HEK293 (cell line): Measurements from ENCODE around the gene L3MBTL1.

ENCODE experiments used
- CTCF ChIA-PET: fragments of 350-600 bp; formaldehyde crosslinking; extraction: SDS; loops from one replicate; lab custom pipeline; 2021; ENCODE audit warnings: antibody characterized with exemption; lab: Yijun Ruan, JAX
- POLR2A ChIA-PET: fragments of 300-600 bp; formaldehyde crosslinking; extraction: SDS; loops from one replicate; lab custom pipeline; 2020; ENCODE audit warnings: antibody characterized with exemption, inconsistent platforms; lab: Yijun Ruan, JAX
- H3K27ac ChIP-seq: fragments of 200-500 bp; sonication (Bioruptor generic); 2 replicates; pipeline ENCODE4 v1.5.1; 2014; ENCODE audit warnings: low read depth, low read length, control low read depth, inconsistent platforms; ENCODE audit errors: extremely low read depth
- H3K36me3 ChIP-seq, 2 experiments: fragments of 200-500 bp in 1 of 2; sonication (Bioruptor generic) in 1 of 2; 1 replicate in 1 of 2; 2 replicates in 1 of 2; pipeline ENCODE4 v1.5.1; 2014 to 2017; ENCODE audit warnings: inconsistent platforms in 2 of 2, low read length in 2 of 2; ENCODE audit not compliant: control insufficient read depth in 2 of 2, insufficient read depth in 1 of 2
- H3K4me1 ChIP-seq: fragments of 200-500 bp; sonication (Bioruptor generic); 2 replicates; pipeline ENCODE4 v1.5.1; 2014; ENCODE audit warnings: mild to moderate bottlenecking, low read length, inconsistent platforms; ENCODE audit not compliant: control insufficient read depth, insufficient read depth
- H3K4me3 ChIP-seq: 2 replicates; pipeline ENCODE4 v1.5.1; 2011; ENCODE audit warnings: low read depth, mild to moderate bottlenecking, control low read depth, low read length, moderate library complexity
- H3K9me3 ChIP-seq: fragments of 200-500 bp; sonication (Bioruptor generic); 2 replicates; pipeline ENCODE4 v1.5.1; 2014; ENCODE audit warnings: low read depth, low read length, inconsistent platforms; ENCODE audit not compliant: control insufficient read depth, insufficient read depth
- BCL11A ChIP-seq: fragments of 450-650 bp; formaldehyde crosslinking; IDR thresholded peaks from 2 replicates; pipeline ENCODE4 v1.5.1; 2016; ENCODE audit warnings: low read depth, missing biosample characterization, missing genetic modification characterization
- PRDM10 ChIP-seq: fragments of 450-650 bp; formaldehyde crosslinking; IDR thresholded peaks from 2 replicates; pipeline ENCODE4 v1.5.1; 2016; ENCODE audit warnings: missing biosample characterization, missing genetic modification characterization
- ZBTB6 ChIP-seq: fragments of 450-650 bp; formaldehyde crosslinking; IDR thresholded peaks from 2 replicates; pipeline ENCODE4 v1.5.1; 2017; ENCODE audit warnings: missing biosample characterization, missing genetic modification characterization
- ZNF223 ChIP-seq: fragments of 450-650 bp; formaldehyde crosslinking; IDR thresholded peaks from 2 replicates; pipeline ENCODE4 v1.5.1; 2016; ENCODE audit warnings: missing biosample characterization, missing genetic modification characterization
- ZNF280C ChIP-seq: fragments of 450-650 bp; formaldehyde crosslinking; IDR thresholded peaks from 2 replicates; pipeline ENCODE4 v1.5.1; 2016; ENCODE audit warnings: missing biosample characterization, missing genetic modification characterization
- ZNF302 ChIP-seq: fragments of 450-650 bp; formaldehyde crosslinking; IDR thresholded peaks from 2 replicates; pipeline ENCODE4 v1.5.1; 2016; ENCODE audit warnings: missing biosample characterization, missing genetic modification characterization, low read depth
- ZNF391 ChIP-seq: fragments of 450-650 bp; formaldehyde crosslinking; IDR thresholded peaks from 2 replicates; pipeline ENCODE4 v1.5.1; 2016; ENCODE audit warnings: low read depth, missing biosample characterization, missing genetic modification characterization, borderline replicate concordance
- ZNF549 ChIP-seq: fragments of 450-650 bp; IDR thresholded peaks from 2 replicates; pipeline ENCODE4 v1.5.1; 2018; ENCODE audit warnings: missing biosample characterization, missing genetic modification characterization, mild to moderate bottlenecking, inconsistent platforms, moderate library complexity
- ZNF664 ChIP-seq: fragments of 450-650 bp; formaldehyde crosslinking; IDR thresholded peaks from 2 replicates; pipeline ENCODE4 v1.5.1; 2016; ENCODE audit warnings: missing biosample characterization, missing genetic modification characterization
- ZNF76 ChIP-seq: fragments of 450-650 bp; formaldehyde crosslinking; IDR thresholded peaks from 2 replicates; pipeline ENCODE4; 2016; ENCODE audit warnings: low read depth, missing biosample characterization, missing genetic modification characterization, borderline replicate concordance
- ZNF791 ChIP-seq: fragments of 450-650 bp; formaldehyde crosslinking; IDR thresholded peaks from 2 replicates; pipeline ENCODE4 v1.5.1; 2016; ENCODE audit warnings: missing biosample characterization, missing genetic modification characterization
- TF ChIP-seq, protein P1 (sequence below): fragments of 450-650 bp; formaldehyde crosslinking; IDR thresholded peaks from 2 replicates; pipeline ENCODE4 v1.5.1; 2017; ENCODE audit warnings: missing biosample characterization, missing genetic modification characterization

The L3MBTL1 gene

DNA sequence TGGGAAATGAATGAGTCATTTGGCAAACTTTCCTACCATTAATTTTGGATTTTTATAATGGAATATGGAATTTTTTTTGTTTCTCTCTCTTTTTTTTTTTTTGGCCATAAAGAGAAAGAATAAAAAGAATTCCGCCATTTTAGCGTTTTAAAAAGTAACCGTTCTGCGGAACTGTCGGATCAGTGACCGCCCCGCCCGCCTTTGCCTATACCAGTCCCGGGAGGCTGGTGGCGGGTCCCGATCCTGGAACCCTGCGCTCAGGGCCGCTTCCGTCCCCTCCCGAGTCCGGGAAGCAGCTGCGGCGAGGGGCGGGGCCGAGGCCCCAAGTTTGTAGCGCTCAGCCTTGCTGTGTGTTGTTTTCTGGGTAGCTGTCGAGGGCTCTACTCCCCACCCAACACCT lies 609 bp downstream of the L3MBTL1 start (continued):
- no peak for TF ChIP-seq ZBTB6 (tag by site-specific recombination)
- no peak for TF ChIP-seq ZNF391
- no peak for TF ChIP-seq ZNF223 (tag by site-specific recombination)

GRCh38 chr20:43508604-43509040 lies 1.1 kb downstream of the L3MBTL1 start:
- ChIA-PET CTCF (interaction anchor here (0.8 kb wide), 1 partner anchor 59 kb away, joined by 4 read pairs; no protein-coding TSS in a partner anchor), POLR2A (no interaction called here)
- H3K4me3 ChIP-seq: no peak overlapping the region

DNA sequence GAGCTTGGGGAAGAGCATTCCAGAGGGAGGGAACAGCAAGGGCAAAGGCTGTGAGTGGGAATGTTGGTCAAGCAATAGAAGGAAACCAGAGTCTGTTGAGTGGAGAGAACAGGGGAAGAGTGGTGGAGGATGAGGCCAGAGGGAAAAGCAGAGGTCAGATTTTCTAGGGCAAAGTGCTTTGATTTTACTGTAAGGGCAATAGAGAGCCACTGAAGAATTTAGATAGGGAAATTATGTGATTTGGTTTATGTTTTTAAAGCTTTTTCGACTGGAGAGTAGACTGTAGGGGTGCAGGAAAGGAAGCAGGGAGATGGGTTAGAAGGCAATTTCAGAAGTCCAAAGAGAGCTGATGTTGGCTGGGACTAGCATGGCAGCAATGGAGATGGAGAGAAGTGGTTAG lies 4.4 kb downstream of the L3MBTL1 start:
- peaks cover 0 to 11% of the 10 kb centered on the region in 2 experiments; a peak in 1 of 3 replicates for H3K36me3 ChIP-seq
- H3K4me3 ChIP-seq: no peak overlapping the region
- H3K4me1 ChIP-seq: peaks cover 6% of the 10 kb centered on the region; the same call in 1 of the 2 replicates
- POLR2A ChIA-PET: no interaction called here
- CTCF ChIA-PET: no interaction called here
- TF ChIP-seq BCL11A (tag by site-specific recombination) (no peak), ZNF280C (no peak), ZNF549 (tag by site-specific recombination) (no peak), ZNF791 (tag by site-specific recombination) (no peak)
- TF ChIP-seq, all 188 proteins: peak for 0
- no peaks in the 10 kb centered on the region for H3K9me3 ChIP-seq
- no peak overlapping the region for H3K27ac ChIP-seq

More at GRCh38 chr20:43508604-43509040, 1.1 kb downstream of the L3MBTL1 start:
- TF ChIP-seq ZNF76 (tag by site-specific recombination) (no peak), ZNF302 (no peak), PRDM10 (tag by site-specific recombination) (peak; percentile 66), ZNF664 (tag by site-specific recombination) (peak; percentile 89)
- TF ChIP-seq, protein P1, sequence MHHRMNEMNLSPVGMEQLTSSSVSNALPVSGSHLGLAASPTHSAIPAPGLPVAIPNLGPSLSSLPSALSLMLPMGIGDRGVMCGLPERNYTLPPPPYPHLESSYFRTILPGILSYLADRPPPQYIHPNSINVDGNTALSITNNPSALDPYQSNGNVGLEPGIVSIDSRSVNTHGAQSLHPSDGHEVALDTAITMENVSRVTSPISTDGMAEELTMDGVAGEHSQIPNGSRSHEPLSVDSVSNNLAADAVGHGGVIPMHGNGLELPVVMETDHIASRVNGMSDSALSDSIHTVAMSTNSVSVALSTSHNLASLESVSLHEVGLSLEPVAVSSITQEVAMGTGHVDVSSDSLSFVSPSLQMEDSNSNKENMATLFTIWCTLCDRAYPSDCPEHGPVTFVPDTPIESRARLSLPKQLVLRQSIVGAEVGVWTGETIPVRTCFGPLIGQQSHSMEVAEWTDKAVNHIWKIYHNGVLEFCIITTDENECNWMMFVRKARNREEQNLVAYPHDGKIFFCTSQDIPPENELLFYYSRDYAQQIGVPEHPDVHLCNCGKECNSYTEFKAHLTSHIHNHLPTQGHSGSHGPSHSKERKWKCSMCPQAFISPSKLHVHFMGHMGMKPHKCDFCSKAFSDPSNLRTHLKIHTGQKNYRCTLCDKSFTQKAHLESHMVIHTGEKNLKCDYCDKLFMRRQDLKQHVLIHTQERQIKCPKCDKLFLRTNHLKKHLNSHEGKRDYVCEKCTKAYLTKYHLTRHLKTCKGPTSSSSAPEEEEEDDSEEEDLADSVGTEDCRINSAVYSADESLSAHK (tag by site-specific recombination): peak; percentile 58; the same call in 1 of the 2 replicates
- Histone ChIP-seq H3K9me3 (no peaks in the 10 kb centered on the region), H3K4me1 (no peaks in the 10 kb centered on the region), H3K27ac (no peak overlapping the region), H3K36me3 (no peaks in the 10 kb centered on the region)
